Uterus (tissue), 2 donors: ENCODE data around the gene HYI.

Experiments used
- CTCF ChIP-seq, 4 experiments: fragments of 200-600 bp in 2 of 4; fragments of 450-650 bp in 2 of 4; sonication (generic) in 2 of 4; IDR thresholded peaks; one replicate each; pipeline ENCODE4 v1.5.1; 2016 to 2019; ENCODE audit warnings: antibody characterized with exemption in 4 of 4, mild to moderate bottlenecking in 2 of 4, moderate library complexity in 1 of 4
- POLR2A ChIP-seq, 2 donors: fragments of 450-650 bp; IDR thresholded peaks; one replicate each; pipeline ENCODE4 v1.6.1; 2016; ENCODE audit warnings: antibody characterized with exemption in 2 of 2, mild to moderate bottlenecking in 1 of 2, moderate library complexity in 1 of 2

- no peak for TF ChIP-seq CTCF (IDR thresholded peaks at IDR 0.05)
- no peak for TF ChIP-seq POLR2A (IDR thresholded peaks at IDR 0.05)
Observed at GRCh38 chr1:43447891-43448708, 5.6 kb downstream of the HYI start.
